Progenitor cell of endocrine pancreas (in vitro differentiated cells): ENCODE measurements around the gene KCNC4. TPM values are rescaled to one million over a fixed set of nuclear protein-coding genes. Genes with fewer than 3 reads are reported as not detected.
A peak's percentile ranks its signal among the peaks of the same experiment; 100 is the strongest.

Experiments
- DNase-seq: peaks from one replicate; pipeline ENCODE4 v3.0.0; 2021; ENCODE audit warnings: low spot score; ENCODE audit not compliant: unreplicated experiment
- H3K27ac Mint-ChIP-seq: 2 replicates; pipeline ENCODE4 v1.8.0; 2021; ENCODE audit warnings: mild to moderate bottlenecking, moderate library complexity, mixed read lengths
- H3K27me3 Mint-ChIP-seq: 2 replicates; pipeline ENCODE4 v1.8.0; 2021; ENCODE audit warnings: mixed read lengths
- H3K36me3 Mint-ChIP-seq: 2 replicates; pipeline ENCODE4 v1.8.0; 2022; ENCODE audit warnings: mixed read lengths; ENCODE audit not compliant: insufficient read depth
- H3K4me1 Mint-ChIP-seq: 2 replicates; pipeline ENCODE4 v1.8.0; 2021; ENCODE audit warnings: low read depth, mixed read lengths
- H3K4me3 Mint-ChIP-seq: 2 replicates; pipeline ENCODE4 v1.8.0; 2021; ENCODE audit warnings: low read depth, mild to moderate bottlenecking, moderate library complexity, mixed read lengths
- H3K9me3 Mint-ChIP-seq: 2 replicates; pipeline ENCODE4 v1.8.0; 2021; ENCODE audit warnings: low read depth, mixed read lengths
- CTCF ChIP-seq: fragments of 200-600 bp; sonication (generic); IDR thresholded peaks from one replicate; pipeline ENCODE4 v1.5.0; 2021; ENCODE audit warnings: antibody characterized with exemption, mild to moderate bottlenecking; ENCODE audit not compliant: unreplicated experiment
- total RNA-seq: library from RNA; stranded (reverse); gene quantifications from 2 replicates; pipeline ENCODE4 v1.2.1, GENCODE V29; 2021

Gene KCNC4
- total RNA-seq, 1 donor from 2014 or later = 1.5 TPM

- Mint-ChIP-seq H3K27ac (no peak overlapping the region), H3K4me3 (no peak overlapping the region), H3K4me1 (peaks cover 1% of the 10 kb centered on the region), H3K27me3 (peaks cover 46% of the 10 kb centered on the region), H3K9me3 (no peaks in the 10 kb centered on the region), H3K36me3 (no peaks in the 10 kb centered on the region)
- peak; percentile 42 for DNase-seq
- TF ChIP-seq CTCF = peak; percentile 23
Measured at GRCh38 chr1:110218739-110219138, 8.6 kb downstream of the KCNC4 start.

- Mint-ChIP-seq H3K27ac (no peak overlapping the region), H3K4me1 (no peaks in the 10 kb centered on the region), H3K36me3 (no peaks in the 10 kb centered on the region)
Measured at GRCh38 chr1:110220324-110220723, 10.2 kb downstream of the KCNC4 start.

GRCh38 chr1:110221119-110221518 lies 11.0 kb downstream of the KCNC4 start:
- DNase-seq = no peak
- TF ChIP-seq CTCF = no peak
- Mint-ChIP-seq H3K27me3 (peaks cover 25% of the 10 kb centered on the region), H3K27ac (no peak overlapping the region), H3K4me3 (no peak overlapping the region), H3K4me1 (no peaks in the 10 kb centered on the region), H3K36me3 (no peaks in the 10 kb centered on the region), H3K9me3 (no peaks in the 10 kb centered on the region)

More at GRCh38 chr1:110220324-110220723, 10.2 kb downstream of the KCNC4 start:
- Mint-ChIP-seq H3K4me3 (no peak overlapping the region), H3K27me3 (peaks cover 32% of the 10 kb centered on the region), H3K9me3 (no peaks in the 10 kb centered on the region)
- TF ChIP-seq CTCF = no peak
- no peak for DNase-seq

- peaks cover 15% of the 10 kb centered on the region for H3K27me3 Mint-ChIP-seq
- H3K27ac Mint-ChIP-seq = no peak overlapping the region
- no peaks in the 10 kb centered on the region for H3K4me1 Mint-ChIP-seq
- no peaks in the 10 kb centered on the region for H3K9me3 Mint-ChIP-seq
- DNase-seq = no peak
- no peak for TF ChIP-seq CTCF
- H3K4me3 Mint-ChIP-seq = no peak overlapping the region
- H3K36me3 Mint-ChIP-seq = no peaks in the 10 kb centered on the region
Measured at GRCh38 chr1:110223127-110223526, 13.0 kb downstream of the KCNC4 start.

GRCh38 chr1:110223581-110223980 lies 13.5 kb downstream of the KCNC4 start:
- H3K9me3 Mint-ChIP-seq = no peaks in the 10 kb centered on the region
- no peak for TF ChIP-seq CTCF
- no peak overlapping the region for H3K27ac Mint-ChIP-seq
- H3K4me1 Mint-ChIP-seq = no peaks in the 10 kb centered on the region
- H3K4me3 Mint-ChIP-seq = no peak overlapping the region
- no peaks in the 10 kb centered on the region for H3K36me3 Mint-ChIP-seq
- peaks cover 11% of the 10 kb centered on the region for H3K27me3 Mint-ChIP-seq
- DNase-seq = no peak
